ENCODE measurements around the gene DGCR6L. TPM values are rescaled to one million over a fixed set of nuclear protein-coding genes. Genes with fewer than 3 reads are reported as not detected.
"Not testable (repeated sequence)": the region's sequence is repeated elsewhere in the genome, so short reads cannot be mapped to it uniquely, and the experiment has no call there.

DGCR6L gene
- total RNA-seq, 4 donors from 2014 or later = 56.2 to 81.0 (median 79.3) TPM

GRCh38 chr22:20355939-20356636 lies 36.2 kb upstream of the DGCR6L start:
- DNase-seq (ENCODE audit: low spot score in 2 of 2); H3K4me3 ChIP-seq (ENCODE audit: low read depth, poor library complexity, severe bottlenecking); intact Hi-C loops (cut with DNase I; ENCODE audit: low total_unique reads): not testable (repeated sequence)
- WGBS, 2 donors = 91 to 94% methylated on average over 85 to 98 of the region's 98 CpGs

GRCh38 chr22:20354238-20354975 lies 34.5 kb upstream of the DGCR6L start:
- no peak for DNase-seq (ENCODE audit: low spot score in 2 of 2)
- TF ChIP-seq CTCF (IDR thresholded peaks at IDR 0.05) (no peak), POLR2A (IDR thresholded peaks at IDR 0.05) (no peak)
- WGBS, 2 donors = 91 to 94% methylated on average over 81 of the region's 81 CpGs
- intact Hi-C loops (cut with DNase I; ENCODE audit: low total_unique reads) = no loop called here
- no peak overlapping the region for H3K4me3 ChIP-seq (ENCODE audit: low read depth, poor library complexity, severe bottlenecking)

- DNase-seq (ENCODE audit: low spot score in 2 of 2) = peak in 1 of 2 donors; percentile 42
- H3K4me3 ChIP-seq (ENCODE audit: low read depth, poor library complexity, severe bottlenecking); intact Hi-C loops (cut with DNase I; ENCODE audit: low total_unique reads): not testable (repeated sequence)
- WGBS, 2 donors = 68 to 73% methylated on average over 6 of the region's 6 CpGs
Measured at GRCh38 chr22:20352536-20352935, 32.7 kb upstream of the DGCR6L start.

- intact Hi-C loops (cut with DNase I; ENCODE audit: low total_unique reads); H3K4me3 ChIP-seq (ENCODE audit: low read depth, poor library complexity, severe bottlenecking); DNase-seq (ENCODE audit: low spot score in 2 of 2): not testable (repeated sequence)
- WGBS, 2 donors = 90% methylated on average over 2 of the region's 7 CpGs; no CpG with 5 or more reads in 1 of the 2 donors
Measured at GRCh38 chr22:20346553-20346952, 26.7 kb upstream of the DGCR6L start.

GRCh38 chr22:20338291-20338690 lies 18.4 kb upstream of the DGCR6L start:
- intact Hi-C loops (cut with DNase I; ENCODE audit: low total_unique reads); H3K4me3 ChIP-seq (ENCODE audit: low read depth, poor library complexity, severe bottlenecking): not testable (repeated sequence)
- WGBS, 2 donors = 74 to 87% methylated on average over 2 of the region's 2 CpGs
- peak in 1 of 2 donors; percentile 54 for DNase-seq (ENCODE audit: low spot score in 2 of 2)

GRCh38 chr22:20337807-20338206 lies 17.9 kb upstream of the DGCR6L start:
- WGBS, 2 donors = 77 to 85% methylated on average over 3 of the region's 3 CpGs
- intact Hi-C loops (cut with DNase I; ENCODE audit: low total_unique reads) = not testable (repeated sequence)

GRCh38 chr22:20336561-20336960 lies 16.7 kb upstream of the DGCR6L start:
- WGBS, 2 donors = 100% methylated on average over 1 of the region's 1 CpG; no CpG with 5 or more reads in 1 of the 2 donors
- DNase-seq (ENCODE audit: low spot score in 2 of 2); intact Hi-C loops (cut with DNase I; ENCODE audit: low total_unique reads); H3K4me3 ChIP-seq (ENCODE audit: low read depth, poor library complexity, severe bottlenecking): not testable (repeated sequence)

More at GRCh38 chr22:20337807-20338206, 17.9 kb upstream of the DGCR6L start:
- not testable (repeated sequence) for H3K4me3 ChIP-seq (ENCODE audit: low read depth, poor library complexity, severe bottlenecking)
- peak in 1 of 2 donors; percentile 15 for DNase-seq (ENCODE audit: low spot score in 2 of 2)

GRCh38 chr22:20328569-20328930 lies 8.7 kb upstream of the DGCR6L start:
- 45 to 46% methylated on average over 5 of the region's 5 CpGs for WGBS, 2 donors
- intact Hi-C loops (cut with DNase I; ENCODE audit: low total_unique reads); DNase-seq (ENCODE audit: low spot score in 2 of 2); H3K4me3 ChIP-seq (ENCODE audit: low read depth, poor library complexity, severe bottlenecking): not testable (repeated sequence)

GRCh38 chr22:20325996-20326395 lies 6.1 kb upstream of the DGCR6L start:
- 82 to 100% methylated on average over 1 of the region's 1 CpG for WGBS, 2 donors
- intact Hi-C loops (cut with DNase I; ENCODE audit: low total_unique reads); DNase-seq (ENCODE audit: low spot score in 2 of 2); H3K4me3 ChIP-seq (ENCODE audit: low read depth, poor library complexity, severe bottlenecking): not testable (repeated sequence)

- intact Hi-C loops (cut with DNase I; ENCODE audit: low total_unique reads) = no loop called here
- TF ChIP-seq CTCF (IDR thresholded peaks at IDR 0.05) (no peak), POLR2A (IDR thresholded peaks at IDR 0.05) (no peak)
- WGBS, 2 donors = 80 to 84% methylated on average over 5 of the region's 5 CpGs
- no peak overlapping the region for H3K4me3 ChIP-seq (ENCODE audit: low read depth, poor library complexity, severe bottlenecking)
- DNase-seq (ENCODE audit: low spot score in 2 of 2) = peak in 1 of 2 donors; percentile 39
Measured at GRCh38 chr22:20324139-20324516, 4.3 kb upstream of the DGCR6L start.

- peak in 1 of 2 donors; percentile 26 for DNase-seq (ENCODE audit: low spot score in 2 of 2)
- intact Hi-C loops (cut with DNase I; ENCODE audit: low total_unique reads); H3K4me3 ChIP-seq (ENCODE audit: low read depth, poor library complexity, severe bottlenecking): not testable (repeated sequence)
- 81 to 84% methylated on average over 6 to 7 of the region's 7 CpGs for WGBS, 2 donors
Measured at GRCh38 chr22:20321552-20322211, 1.8 kb upstream of the DGCR6L start.

- intact Hi-C loops (cut with DNase I; ENCODE audit: low total_unique reads) = not testable (repeated sequence)
- WGBS, 2 donors = 52 to 57% methylated on average over 13 to 18 of the region's 20 CpGs
Measured at GRCh38 chr22:20320659-20321551, 1.0 kb upstream of the DGCR6L start.

More at GRCh38 chr22:20320659-20321551, 1.0 kb upstream of the DGCR6L start:
- peak in 1 of 2 donors; percentile 72 for DNase-seq (ENCODE audit: low spot score in 2 of 2)
- H3K4me3 ChIP-seq (ENCODE audit: low read depth, poor library complexity, severe bottlenecking) = peak overlapping the region; percentile 89

Data from lower leg skin (tissue), 4 donors.